HG02571 (cell line): ENCODE measurements around the gene MOB2.
"Not testable (repeated sequence)": the region's sequence is repeated elsewhere in the genome, so short reads cannot be mapped to it uniquely, and the experiment has no call there.

Experiments
- ATAC-seq: cut with Tn5 transposase; IDR thresholded peaks from one replicate; pipeline ENCODE4 v1.9.1; 2021; ENCODE audit warnings: mild to moderate bottlenecking, moderate library complexity; ENCODE audit not compliant: unreplicated experiment

Gene MOB2

DNA sequence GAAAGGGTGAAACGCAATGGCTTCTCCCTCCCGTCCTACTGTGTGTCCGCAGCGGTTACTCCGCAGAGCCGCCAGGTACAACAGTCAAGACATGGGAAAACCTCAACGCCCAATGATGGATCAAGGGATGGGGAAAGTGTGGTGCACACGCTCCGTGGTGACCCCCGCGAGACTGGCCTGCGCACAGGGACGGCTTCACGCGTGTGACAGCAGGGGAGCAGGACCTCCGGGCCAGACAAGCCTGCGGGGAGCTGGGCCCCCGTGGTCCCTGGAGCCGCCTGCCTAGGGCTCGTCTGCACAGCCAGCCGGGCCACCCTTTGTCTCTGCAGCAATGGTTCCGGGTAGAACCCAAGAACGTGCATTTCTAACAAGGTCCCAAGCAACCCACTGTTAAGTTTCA, 31.7 kb upstream of the MOB2 start:
- no peak for ATAC-seq

GRCh38 chr11:1517117-1518005, 30.8 kb upstream of the MOB2 start:
- no peak for ATAC-seq

- no peak for ATAC-seq
Observed at GRCh38 chr11:1516273-1517067, 29.9 kb upstream of the MOB2 start.

DNA sequence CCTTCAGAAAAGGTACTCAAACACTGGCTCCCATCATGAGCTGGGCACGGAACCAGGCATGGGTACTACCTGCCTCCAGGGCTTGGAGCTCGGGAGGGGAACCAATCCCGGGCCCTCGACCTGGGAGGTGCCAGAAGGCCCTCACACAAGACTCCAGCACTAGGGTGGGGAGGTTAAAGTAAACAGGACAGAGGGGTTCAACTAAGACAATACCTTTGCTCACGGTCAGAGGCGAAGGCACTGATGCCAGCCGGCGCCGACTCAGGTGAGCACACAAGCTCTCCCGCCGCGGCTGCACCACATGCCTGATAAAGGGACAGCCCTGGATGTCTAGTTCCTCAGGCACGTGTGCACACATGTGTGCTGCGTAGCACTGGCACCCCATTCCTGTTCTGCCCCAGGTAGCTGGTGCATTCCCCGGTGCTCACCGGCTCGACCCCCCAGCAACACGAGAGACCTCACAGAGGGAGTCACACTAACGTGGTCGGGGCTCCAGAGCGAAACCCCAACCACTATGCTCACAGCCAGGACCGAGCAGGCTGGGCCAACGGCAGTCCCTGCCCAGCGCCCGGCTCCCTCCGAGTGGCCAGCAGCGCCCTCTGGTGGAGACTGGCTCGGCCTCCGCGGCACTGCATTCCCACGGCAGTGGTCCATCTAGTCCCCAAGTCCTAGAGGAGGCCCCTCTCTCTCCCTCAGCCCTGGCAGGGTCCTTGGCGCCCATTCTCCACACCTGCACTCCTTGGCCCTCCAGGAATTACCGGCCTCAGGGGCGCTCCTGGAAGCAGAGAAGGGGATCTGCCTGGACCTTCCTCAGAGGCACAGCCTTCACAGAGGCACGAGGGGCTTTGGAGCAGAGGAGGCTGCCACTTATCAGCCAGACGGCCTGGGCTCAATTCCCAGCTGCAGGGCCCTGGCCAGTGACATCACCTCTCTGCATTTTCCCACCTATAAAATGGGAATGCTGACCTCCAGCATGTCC, 28.8 kb upstream of the MOB2 start:
- no peak for ATAC-seq

DNA sequence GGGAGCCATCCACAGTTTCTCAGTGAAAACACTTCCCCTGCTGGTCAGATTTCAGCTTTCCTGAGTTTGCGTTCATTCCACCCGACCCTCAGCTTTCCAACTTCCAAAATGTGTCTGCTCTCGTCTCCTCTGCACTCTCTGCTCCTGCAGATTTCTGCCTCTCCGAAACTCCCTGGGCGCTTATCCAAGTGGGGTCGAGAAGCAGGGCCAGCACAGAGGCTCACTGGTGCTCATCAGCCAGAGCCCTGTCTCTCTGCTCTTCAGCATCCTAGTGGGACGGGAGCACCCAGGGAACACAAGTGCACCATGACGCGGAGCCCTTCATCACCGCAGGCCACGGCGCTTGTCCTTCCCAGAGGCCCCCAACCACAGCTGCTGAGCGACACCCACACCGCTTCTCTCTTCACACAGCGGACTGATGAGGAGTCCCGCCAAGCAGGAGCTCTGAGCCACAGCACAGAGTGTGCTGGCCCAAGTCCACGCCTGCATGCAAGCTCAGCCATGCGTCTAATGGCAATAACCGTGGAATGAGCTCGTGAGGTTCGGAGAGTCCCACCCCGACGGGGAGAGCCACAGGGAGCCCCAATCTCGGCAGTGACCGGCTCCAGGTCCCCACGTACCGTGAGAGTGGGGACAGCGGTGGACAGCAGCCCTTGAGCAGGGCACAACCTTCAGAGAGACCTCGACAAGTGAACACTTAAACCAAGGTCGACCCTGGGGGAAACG, 27.9 kb upstream of the MOB2 start:
- no peak for ATAC-seq

DNA sequence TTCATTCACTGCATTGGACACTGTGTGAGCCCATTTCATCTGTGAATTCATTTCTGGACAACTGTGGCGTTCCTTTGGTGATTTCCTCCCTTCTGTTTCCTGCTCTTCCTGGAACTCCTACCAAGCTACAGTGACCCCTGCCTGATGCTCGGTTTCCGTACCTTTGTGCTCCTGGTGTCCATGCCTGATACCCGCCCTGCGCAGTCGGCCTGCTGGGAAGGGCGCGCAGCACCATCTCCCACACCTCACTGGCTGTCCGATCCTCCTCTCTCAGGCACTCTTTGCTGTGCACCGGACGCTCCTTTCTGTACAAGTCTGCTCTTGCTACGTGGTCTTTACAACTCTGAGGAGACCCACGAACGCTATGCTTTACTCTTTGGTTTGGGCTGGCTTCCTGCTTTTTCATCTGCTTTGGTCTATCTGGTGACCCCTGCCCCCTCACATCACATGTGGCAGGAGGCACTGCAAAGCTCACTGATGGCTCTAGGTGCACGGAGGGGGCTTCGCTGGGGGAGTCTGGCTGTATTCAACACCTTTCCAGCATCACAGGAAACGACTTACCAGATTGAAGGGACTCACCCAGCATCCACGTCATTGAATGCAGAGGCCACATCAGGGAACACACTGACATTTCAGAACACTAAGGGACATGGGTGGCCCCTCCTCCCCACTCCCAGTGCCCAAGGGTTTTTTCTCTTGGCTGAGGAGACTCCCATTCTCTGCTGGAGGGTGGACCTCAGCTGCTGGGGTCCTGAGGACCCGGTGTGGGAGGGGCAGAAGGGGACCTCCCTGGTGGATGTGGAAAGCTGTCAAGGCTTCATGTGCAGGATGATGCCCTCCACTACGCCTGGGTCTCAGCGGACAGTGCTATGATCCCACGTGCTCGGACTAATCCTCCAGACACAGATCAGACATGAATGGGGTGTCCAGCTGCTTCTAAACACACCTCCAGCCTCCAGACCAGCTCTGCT, 27.0 kb upstream of the MOB2 start:
- ATAC-seq = no peak

- not testable (repeated sequence) for ATAC-seq
Observed at GRCh38 chr11:1512531-1513258, 26.1 kb upstream of the MOB2 start.

GRCh38 chr11:1511937-1512496, 25.4 kb upstream of the MOB2 start:
- no peak for ATAC-seq

GRCh38 chr11:1510928-1511327, 24.3 kb upstream of the MOB2 start:
- no peak for ATAC-seq

DNA sequence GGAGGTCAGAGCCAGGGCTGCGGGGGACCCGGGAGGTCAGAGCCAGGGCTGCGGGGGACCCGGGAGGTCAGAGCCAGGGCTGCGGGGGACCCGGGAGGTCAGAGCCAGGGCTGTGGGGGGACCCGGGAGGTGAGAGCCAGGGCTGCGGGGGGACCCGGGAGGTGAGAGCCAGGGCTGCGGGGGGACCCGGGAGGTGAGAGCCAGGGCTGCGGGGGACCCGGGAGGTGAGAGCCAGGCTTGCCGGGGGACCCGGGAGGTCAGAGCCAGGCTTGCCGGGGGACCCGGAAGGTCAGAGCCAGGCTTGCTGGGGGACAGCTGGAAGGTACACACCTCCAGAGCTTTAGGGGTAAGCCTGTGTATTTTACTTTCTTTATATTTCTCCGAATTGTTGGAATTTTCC, 23.8 kb upstream of the MOB2 start:
- not testable (repeated sequence) for ATAC-seq

DNA sequence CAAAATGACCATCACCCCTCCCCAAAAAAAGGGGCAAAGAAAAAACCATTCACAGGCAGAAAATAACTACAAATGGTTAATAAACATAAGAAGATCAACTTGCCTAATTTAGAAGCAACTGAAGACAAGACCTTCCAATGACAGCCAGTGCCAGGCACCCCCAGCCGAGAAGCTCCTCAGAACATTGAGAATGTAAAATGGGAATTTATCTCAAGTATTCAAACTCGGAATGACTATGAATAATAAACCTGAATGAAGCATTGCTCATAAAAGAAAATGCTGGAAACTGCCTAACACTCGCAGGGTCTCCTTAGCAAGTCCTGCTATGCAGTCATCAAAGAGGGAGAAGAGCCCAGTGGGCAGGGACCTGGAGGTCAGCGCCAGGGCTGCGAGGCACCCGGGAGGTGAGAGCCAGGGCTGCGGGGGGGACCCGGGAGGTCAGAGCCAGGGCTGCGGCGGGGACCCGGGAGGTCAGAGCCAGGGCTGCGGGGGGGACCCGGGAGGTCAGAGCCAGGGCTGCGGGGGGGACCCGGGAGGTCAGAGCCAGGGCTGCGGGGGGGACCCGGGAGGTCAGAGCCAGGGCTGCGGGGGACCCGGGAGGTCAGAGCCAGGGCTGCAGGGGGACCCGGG, 23.2 kb upstream of the MOB2 start:
- ATAC-seq = no peak

DNA sequence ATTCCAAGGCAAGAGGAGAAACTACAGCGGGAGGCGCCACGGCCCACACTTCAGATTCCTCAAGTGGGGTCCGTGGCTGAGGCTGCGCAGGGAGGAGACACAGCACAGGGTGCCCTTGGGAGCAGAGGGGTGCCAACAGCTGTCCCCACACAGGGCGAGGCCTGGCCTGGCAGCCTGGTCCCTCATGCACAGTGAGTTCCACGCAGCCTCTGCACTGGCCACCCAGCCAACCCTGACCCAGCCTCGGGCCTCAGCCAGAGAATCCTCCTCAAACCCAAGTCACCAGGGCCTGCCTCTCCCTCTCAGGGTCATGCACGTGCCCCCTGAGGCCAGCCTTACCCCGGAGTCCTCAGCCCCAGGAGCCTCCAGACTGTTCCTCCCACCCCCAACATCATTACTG, 22.4 kb upstream of the MOB2 start:
- no peak for ATAC-seq

DNA sequence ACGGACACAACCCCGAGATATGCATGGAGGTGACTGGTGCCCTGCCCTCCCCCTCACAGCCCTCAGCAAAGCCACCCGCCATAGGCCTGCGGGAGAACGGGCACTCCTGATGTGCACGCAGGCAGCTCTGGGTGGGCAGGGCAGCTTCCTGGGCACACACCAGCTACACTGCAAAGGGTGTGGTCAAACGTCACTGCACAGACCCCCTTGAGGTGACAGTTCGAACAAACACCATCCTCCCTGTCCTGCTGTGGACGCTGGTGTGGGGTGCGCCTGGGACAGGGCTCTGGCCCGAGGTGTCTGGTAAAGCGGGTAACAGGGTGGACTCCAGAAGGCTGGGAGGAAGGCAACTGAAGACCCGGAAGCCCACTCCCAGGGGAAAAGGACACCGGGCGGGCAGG, 21.9 kb upstream of the MOB2 start:
- ATAC-seq = no peak

DNA sequence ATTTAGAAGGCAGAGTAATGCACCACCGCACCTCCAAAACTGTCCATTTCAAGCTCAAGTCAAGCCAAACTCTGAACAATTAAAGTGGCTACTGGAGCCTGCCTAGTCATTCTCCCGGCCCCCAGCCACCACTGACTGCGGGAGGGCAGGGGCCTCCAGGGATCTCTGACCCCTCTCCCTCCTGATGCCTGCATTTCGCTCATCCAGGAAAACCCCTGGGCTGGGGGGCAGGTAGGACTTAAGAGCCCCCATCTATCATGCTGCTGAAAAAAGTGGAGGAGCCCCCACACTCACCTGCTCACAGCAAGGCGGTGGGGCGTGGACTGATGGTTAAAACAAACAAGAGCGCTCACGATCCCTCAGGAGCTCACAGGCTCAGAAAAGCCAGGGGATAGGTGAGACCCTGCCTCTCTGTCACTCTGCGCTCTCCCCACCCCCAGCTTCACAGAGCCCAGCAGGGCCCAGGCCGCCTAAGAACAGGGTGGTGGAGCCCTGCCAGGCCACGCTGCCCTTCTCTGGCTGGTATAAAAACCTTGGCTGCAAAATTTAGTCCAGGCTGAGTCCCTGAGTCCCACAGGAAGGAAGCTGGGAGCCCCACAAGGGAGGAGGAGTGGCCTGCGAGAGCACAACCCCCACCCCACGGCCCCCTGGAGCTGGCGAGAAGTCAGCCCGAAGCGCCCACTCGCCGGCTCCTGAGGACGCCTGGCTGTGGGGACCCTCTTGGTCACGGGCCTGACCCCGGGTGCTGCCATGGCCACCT, 21.0 kb upstream of the MOB2 start:
- ATAC-seq = no peak

DNA sequence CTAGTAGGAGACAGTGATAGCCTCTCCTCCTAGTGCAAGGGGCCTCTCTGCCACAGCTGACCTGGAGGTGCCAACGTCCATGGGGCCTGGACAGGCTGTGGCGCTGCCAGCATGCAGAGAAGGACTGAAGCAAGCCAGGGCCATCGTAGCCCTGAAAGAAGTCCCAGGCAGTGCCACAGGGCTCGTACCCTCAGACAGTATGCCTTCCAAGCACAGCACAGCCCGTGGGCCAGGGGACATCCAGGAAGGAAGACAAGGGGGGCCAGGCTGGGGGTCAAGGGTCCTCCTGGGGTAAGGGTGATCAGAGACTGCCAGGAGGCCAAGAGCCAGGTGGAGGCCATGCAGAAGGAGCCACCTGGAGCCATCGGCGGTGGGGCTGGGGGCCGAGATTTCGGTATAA, 20.4 kb upstream of the MOB2 start:
- no peak for ATAC-seq

- no peak for ATAC-seq
Observed at GRCh38 chr11:1505480-1505879, 18.9 kb upstream of the MOB2 start.
